HepG2 (cell line): Measurements from ENCODE around the gene ADPGK. TPM values are rescaled to one million over a fixed set of nuclear protein-coding genes. Genes with fewer than 3 reads are reported as not detected.

ENCODE experiments used
- CEBPB ChIP-seq: IDR thresholded peaks from 2 replicates; pipeline ENCODE4 v1.6.1; 2011; ENCODE audit warnings: low read depth, low read length, improper control_type of control experiment, borderline replicate concordance
- CEBPG ChIP-seq: IDR thresholded peaks from 2 replicates; pipeline ENCODE4 v1.6.1; 2016
- IRF2 ChIP-seq: IDR thresholded peaks from 2 replicates; pipeline ENCODE4 v1.6.1; 2018; ENCODE audit warnings: missing genetic modification reagents, missing compliant biosample characterization
- JDP2 ChIP-seq: sonication (generic); formaldehyde crosslinking; IDR thresholded peaks from 2 replicates; pipeline ENCODE4 v1.8.1; 2022; ENCODE audit warnings: missing genetic modification reagents, borderline replicate concordance
- MBNL3 ChIP-seq: fragments of 250-450 bp; sonication (Bioruptor Pico); conservative IDR thresholded peaks from 2 replicates; pipeline ENCODE4 v1.8.0; 2022; ENCODE audit warnings: mild to moderate bottlenecking, inconsistent platforms
- SAP130 ChIP-seq: IDR thresholded peaks from 2 replicates; pipeline ENCODE4 v1.6.1; 2016; ENCODE audit warnings: low read depth
- SOX6 ChIP-seq, 2 experiments: fragments of 450-650 bp in 1 of 2; sonication (generic) in 1 of 2; formaldehyde crosslinking in 1 of 2; IDR thresholded peaks; 2 replicates each; pipeline versions ENCODE4 v1.4.0 to v1.6.1; 2017 to 2020; ENCODE audit warnings: antibody characterized with exemption in 1 of 2, mild to moderate bottlenecking in 1 of 2, missing genetic modification reagents in 1 of 2
- TEAD2 ChIP-seq: sonication (generic); formaldehyde crosslinking; IDR thresholded peaks from 2 replicates; pipeline ENCODE4 v1.9.0; 2021; ENCODE audit warnings: missing genetic modification reagents
- U2AF1 ChIP-seq: fragments of 200-400 bp; formaldehyde crosslinking; optimal IDR thresholded peaks from 2 replicates; pipeline ENCODE3; 2017; ENCODE audit warnings: mild to moderate bottlenecking, low read depth, low read length
- ZFP36 ChIP-seq: fragments of 150-350 bp; IDR thresholded peaks from 2 replicates; pipeline ENCODE4 v1.6.1; 2018; ENCODE audit warnings: borderline replicate concordance, low read length, low read depth; ENCODE audit not compliant: partially characterized antibody
- ZNF556 ChIP-seq: sonication (generic); formaldehyde crosslinking; IDR thresholded peaks from 2 replicates; pipeline ENCODE4 v1.4.0; 2020; ENCODE audit warnings: mild to moderate bottlenecking, missing genetic modification reagents, borderline replicate concordance
- polyA plus RNA-seq, 8 experiments: library from polyadenylated mRNA; depleted of rRNA in 3 of 8; stranded (reverse) in 7 of 8; unstranded in 1 of 8; fragments of >200 nt; fragmentation: Illumina TruSeq in 4 of 8; extraction: Trizol in 4 of 8; gene quantifications; 2 replicates each; pipeline versions ENCODE4 v1.2.1 to v1.2.3, GENCODE V29; 2011 to 2016; ENCODE audit warnings: low read depth in 4 of 8, missing spikeins in 1 of 8, mixed read lengths in 1 of 8; ENCODE audit not compliant: insufficient read depth in 1 of 8
- total RNA-seq, 5 experiments: library from RNA; depleted of rRNA; stranded (reverse); fragments of >200 nt; fragmentation: Illumina TruSeq; extraction: Trizol; gene quantifications; 2 replicates each; pipeline ENCODE4 v1.2.3, GENCODE V29; 2016; ENCODE audit warnings: low read depth in 1 of 5
- TF ChIP-seq, protein P1 (sequence below): sonication (generic); formaldehyde crosslinking; IDR thresholded peaks from one replicate; pipeline ENCODE4 v1.5.1; 2020; ENCODE audit warnings: mild to moderate bottlenecking, missing genetic modification reagents; ENCODE audit errors: not compliant biosample characterization
- TF ChIP-seq, protein P2 (sequence below): sonication (generic); formaldehyde crosslinking; IDR thresholded peaks from 2 replicates; pipeline ENCODE4 v1.4.0; 2020; ENCODE audit warnings: missing genetic modification reagents
- TF ChIP-seq, protein P3 (sequence below): sonication (generic); formaldehyde crosslinking; IDR thresholded peaks from 2 replicates; pipeline ENCODE4 v1.4.0; 2020; ENCODE audit warnings: missing genetic modification reagents
- TF ChIP-seq, protein P4 (sequence below): sonication (generic); formaldehyde crosslinking; IDR thresholded peaks from 2 replicates; pipeline ENCODE4 v1.4.0; 2020; ENCODE audit warnings: missing genetic modification reagents

Gene ADPGK
- total and polyA plus RNA-seq, 2 of the 13 experiments (the other 11 are each of a cell fraction or from before 2014, with no cell fraction given), result 61.6 to 67.5 TPM

DNA sequence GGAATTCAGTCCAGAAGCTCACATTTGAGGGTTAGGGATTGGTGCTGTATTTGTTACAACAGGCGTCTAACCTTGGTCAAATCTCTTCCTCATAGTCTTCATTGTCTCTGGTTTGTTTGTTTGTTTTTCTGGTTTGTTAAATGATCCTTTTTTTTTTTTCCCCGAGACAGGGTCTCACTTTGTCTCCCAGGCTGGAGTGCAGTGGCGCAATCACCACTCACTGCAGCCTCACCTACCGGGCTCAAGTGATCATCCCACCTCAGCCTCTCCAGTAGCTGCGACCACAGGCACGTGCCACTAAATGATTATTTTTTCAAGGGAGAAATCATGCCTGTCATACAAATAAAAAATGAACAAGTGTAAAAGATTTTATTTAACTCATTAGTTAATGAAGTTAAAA lies 14.3 kb upstream of the ADPGK start (continued):
- TF ChIP-seq, protein P1, sequence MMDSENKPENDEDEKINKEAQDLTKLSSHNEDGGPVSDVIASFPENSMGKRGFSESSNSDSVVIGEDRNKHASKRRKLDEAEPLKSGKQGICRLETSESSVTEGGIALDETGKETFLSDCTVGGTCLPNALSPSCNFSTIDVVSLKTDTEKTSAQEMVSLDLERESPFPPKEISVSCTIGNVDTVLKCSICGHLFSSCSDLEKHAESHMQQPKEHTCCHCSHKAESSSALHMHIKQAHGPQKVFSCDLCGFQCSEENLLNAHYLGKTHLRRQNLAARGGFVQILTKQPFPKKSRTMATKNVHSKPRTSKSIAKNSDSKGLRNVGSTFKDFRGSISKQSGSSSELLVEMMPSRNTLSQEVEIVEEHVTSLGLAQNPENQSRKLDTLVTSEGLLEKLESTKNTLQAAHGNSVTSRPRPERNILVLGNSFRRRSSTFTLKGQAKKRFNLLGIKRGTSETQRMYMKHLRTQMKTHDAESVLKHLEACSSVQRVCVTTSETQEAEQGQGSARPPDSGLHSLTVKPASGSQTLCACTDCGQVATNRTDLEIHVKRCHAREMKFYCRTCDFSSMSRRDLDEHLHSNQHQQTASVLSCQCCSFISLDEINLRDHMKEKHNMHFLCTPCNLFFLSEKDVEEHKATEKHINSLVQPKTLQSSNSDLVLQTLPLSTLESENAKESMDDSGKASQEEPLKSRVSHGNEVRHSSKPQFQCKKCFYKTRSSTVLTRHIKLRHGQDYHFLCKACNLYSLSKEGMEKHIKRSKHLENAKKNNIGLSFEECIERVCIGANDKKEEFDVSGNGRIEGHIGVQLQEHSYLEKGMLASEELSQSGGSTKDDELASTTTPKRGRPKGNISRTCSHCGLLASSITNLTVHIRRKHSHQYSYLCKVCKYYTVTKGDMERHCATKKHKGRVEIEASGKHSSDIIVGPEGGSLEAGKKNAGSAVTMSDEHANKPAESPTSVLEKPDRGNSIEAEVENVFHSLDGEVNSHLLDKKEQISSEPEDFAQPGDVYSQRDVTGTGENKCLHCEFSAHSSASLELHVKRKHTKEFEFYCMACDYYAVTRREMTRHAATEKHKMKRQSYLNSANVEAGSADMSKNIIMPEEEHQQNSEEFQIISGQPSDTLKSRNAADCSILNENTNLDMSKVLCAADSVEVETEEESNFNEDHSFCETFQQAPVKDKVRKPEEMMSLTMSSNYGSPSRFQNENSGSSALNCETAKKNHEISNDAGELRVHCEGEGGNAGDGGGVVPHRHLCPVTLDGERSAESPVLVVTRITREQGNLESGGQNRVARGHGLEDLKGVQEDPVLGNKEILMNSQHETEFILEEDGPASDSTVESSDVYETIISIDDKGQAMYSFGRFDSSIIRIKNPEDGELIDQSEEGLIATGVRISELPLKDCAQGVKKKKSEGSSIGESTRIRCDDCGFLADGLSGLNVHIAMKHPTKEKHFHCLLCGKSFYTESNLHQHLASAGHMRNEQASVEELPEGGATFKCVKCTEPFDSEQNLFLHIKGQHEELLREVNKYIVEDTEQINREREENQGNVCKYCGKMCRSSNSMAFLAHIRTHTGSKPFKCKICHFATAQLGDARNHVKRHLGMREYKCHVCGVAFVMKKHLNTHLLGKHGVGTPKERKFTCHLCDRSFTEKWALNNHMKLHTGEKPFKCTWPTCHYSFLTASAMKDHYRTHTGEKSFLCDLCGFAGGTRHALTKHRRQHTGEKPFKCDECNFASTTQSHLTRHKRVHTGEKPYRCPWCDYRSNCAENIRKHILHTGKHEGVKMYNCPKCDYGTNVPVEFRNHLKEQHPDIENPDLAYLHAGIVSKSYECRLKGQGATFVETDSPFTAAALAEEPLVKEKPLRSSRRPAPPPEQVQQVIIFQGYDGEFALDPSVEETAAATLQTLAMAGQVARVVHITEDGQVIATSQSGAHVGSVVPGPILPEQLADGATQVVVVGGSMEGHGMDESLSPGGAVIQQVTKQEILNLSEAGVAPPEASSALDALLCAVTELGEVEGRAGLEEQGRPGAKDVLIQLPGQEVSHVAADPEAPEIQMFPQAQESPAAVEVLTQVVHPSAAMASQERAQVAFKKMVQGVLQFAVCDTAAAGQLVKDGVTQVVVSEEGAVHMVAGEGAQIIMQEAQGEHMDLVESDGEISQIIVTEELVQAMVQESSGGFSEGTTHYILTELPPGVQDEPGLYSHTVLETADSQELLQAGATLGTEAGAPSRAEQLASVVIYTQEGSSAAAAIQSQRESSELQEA, result no peak
- TF ChIP-seq ZNF556 (CRISPR knock-in tag), result no peak
- no peak for TF ChIP-seq ZFP36
- TF ChIP-seq, protein P2, sequence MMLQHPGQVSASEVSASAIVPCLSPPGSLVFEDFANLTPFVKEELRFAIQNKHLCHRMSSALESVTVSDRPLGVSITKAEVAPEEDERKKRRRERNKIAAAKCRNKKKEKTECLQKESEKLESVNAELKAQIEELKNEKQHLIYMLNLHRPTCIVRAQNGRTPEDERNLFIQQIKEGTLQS, result no peak
- TF ChIP-seq TEAD2 (CRISPR knock-in tag), result no peak
- TF ChIP-seq, protein P3, sequence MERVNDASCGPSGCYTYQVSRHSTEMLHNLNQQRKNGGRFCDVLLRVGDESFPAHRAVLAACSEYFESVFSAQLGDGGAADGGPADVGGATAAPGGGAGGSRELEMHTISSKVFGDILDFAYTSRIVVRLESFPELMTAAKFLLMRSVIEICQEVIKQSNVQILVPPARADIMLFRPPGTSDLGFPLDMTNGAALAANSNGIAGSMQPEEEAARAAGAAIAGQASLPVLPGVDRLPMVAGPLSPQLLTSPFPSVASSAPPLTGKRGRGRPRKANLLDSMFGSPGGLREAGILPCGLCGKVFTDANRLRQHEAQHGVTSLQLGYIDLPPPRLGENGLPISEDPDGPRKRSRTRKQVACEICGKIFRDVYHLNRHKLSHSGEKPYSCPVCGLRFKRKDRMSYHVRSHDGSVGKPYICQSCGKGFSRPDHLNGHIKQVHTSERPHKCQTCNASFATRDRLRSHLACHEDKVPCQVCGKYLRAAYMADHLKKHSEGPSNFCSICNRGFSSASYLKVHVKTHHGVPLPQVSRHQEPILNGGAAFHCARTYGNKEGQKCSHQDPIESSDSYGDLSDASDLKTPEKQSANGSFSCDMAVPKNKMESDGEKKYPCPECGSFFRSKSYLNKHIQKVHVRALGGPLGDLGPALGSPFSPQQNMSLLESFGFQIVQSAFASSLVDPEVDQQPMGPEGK (CRISPR knock-in tag), result no peak
- no peak for TF ChIP-seq SAP130 (CRISPR knock-in tag)
- TF ChIP-seq IRF2 (CRISPR knock-in tag), result no peak
- TF ChIP-seq, protein P4, sequence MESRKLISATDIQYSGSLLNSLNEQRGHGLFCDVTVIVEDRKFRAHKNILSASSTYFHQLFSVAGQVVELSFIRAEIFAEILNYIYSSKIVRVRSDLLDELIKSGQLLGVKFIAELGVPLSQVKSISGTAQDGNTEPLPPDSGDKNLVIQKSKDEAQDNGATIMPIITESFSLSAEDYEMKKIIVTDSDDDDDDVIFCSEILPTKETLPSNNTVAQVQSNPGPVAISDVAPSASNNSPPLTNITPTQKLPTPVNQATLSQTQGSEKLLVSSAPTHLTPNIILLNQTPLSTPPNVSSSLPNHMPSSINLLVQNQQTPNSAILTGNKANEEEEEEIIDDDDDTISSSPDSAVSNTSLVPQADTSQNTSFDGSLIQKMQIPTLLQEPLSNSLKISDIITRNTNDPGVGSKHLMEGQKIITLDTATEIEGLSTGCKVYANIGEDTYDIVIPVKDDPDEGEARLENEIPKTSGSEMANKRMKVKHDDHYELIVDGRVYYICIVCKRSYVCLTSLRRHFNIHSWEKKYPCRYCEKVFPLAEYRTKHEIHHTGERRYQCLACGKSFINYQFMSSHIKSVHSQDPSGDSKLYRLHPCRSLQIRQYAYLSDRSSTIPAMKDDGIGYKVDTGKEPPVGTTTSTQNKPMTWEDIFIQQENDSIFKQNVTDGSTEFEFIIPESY (CRISPR knock-in tag), result no peak
- TF ChIP-seq SOX6 (IDR thresholded peaks at IDR 0.05), result no peak
- TF ChIP-seq SOX6 (CRISPR knock-in tag; IDR thresholded peaks at IDR 0.05), result peak; percentile 74
- no peak for TF ChIP-seq U2AF1
- TF ChIP-seq CEBPB, result peak; percentile 77; the same call in 1 of the 2 replicates
- TF ChIP-seq JDP2 (CRISPR knock-in tag), result no peak
- TF ChIP-seq CEBPG, result peak; percentile 80
- TF ChIP-seq MBNL3 (CRISPR knock-in tag), result no peak
